GM19043 (cell line): ENCODE results near the gene PHF14.
"Not testable (repeated sequence)": the region's sequence is repeated elsewhere in the genome, so short reads cannot be mapped to it uniquely, and the experiment has no call there.

Source experiments
- ATAC-seq: cut with Tn5 transposase; IDR thresholded peaks from one replicate; pipeline ENCODE4 v1.9.1; 2021; ENCODE audit warnings: low read depth; ENCODE audit not compliant: unreplicated experiment

PHF14 gene

GRCh38 chr7:10973942-10974911 is 555 bp downstream of the PHF14 start:
- peak; percentile 20 for ATAC-seq

- no peak for ATAC-seq
Observed at GRCh38 chr7:10977113-10977512, 3.4 kb downstream of the PHF14 start.

GRCh38 chr7:10981317-10981716 is 7.6 kb downstream of the PHF14 start:
- no peak for ATAC-seq

GRCh38 chr7:10990748-10991147 is 17.1 kb downstream of the PHF14 start:
- not testable (repeated sequence) for ATAC-seq

GRCh38 chr7:10995482-10996166 is 22.0 kb downstream of the PHF14 start:
- ATAC-seq: not testable (repeated sequence)

- no peak for ATAC-seq
Observed at GRCh38 chr7:10998996-10999757, 25.5 kb downstream of the PHF14 start.

- ATAC-seq: no peak
Observed at GRCh38 chr7:11005202-11005601, 31.5 kb downstream of the PHF14 start.

GRCh38 chr7:11006291-11006690 is 32.6 kb downstream of the PHF14 start:
- ATAC-seq: no peak

GRCh38 chr7:11009631-11010030 is 36.0 kb downstream of the PHF14 start:
- ATAC-seq: no peak

- ATAC-seq: no peak
Observed at GRCh38 chr7:11021468-11021867, 47.8 kb downstream of the PHF14 start.

- ATAC-seq: no peak
Observed at GRCh38 chr7:11026452-11027359, 53.0 kb downstream of the PHF14 start.

GRCh38 chr7:11035661-11036060 is 62.0 kb downstream of the PHF14 start:
- no peak for ATAC-seq

GRCh38 chr7:11039974-11040373 is 66.3 kb downstream of the PHF14 start:
- no peak for ATAC-seq

GRCh38 chr7:11054033-11054432 is 80.4 kb downstream of the PHF14 start:
- no peak for ATAC-seq

GRCh38 chr7:11060893-11061292 is 87.2 kb downstream of the PHF14 start:
- no peak for ATAC-seq

GRCh38 chr7:11062110-11062509 is 88.4 kb downstream of the PHF14 start:
- no peak for ATAC-seq

- no peak for ATAC-seq
Observed at GRCh38 chr7:11069591-11069990, 95.9 kb downstream of the PHF14 start.

- no peak for ATAC-seq
Observed at GRCh38 chr7:11077816-11078215, 104.1 kb downstream of the PHF14 start.

GRCh38 chr7:11078247-11078834 is 104.7 kb downstream of the PHF14 start:
- ATAC-seq: no peak

- no peak for ATAC-seq
Observed at GRCh38 chr7:11079907-11080306, 106.2 kb downstream of the PHF14 start.
